GM18873 (cell line): ENCODE measurements around the gene DPPA4.

Source experiments
- ATAC-seq: cut with Tn5 transposase; IDR thresholded peaks from one replicate; pipeline ENCODE4 v1.9.1; 2021; ENCODE audit warnings: mild to moderate bottlenecking, moderate library complexity, moderate number of reproducible peaks; ENCODE audit not compliant: unreplicated experiment, low FRiP score

The DPPA4 gene

DNA sequence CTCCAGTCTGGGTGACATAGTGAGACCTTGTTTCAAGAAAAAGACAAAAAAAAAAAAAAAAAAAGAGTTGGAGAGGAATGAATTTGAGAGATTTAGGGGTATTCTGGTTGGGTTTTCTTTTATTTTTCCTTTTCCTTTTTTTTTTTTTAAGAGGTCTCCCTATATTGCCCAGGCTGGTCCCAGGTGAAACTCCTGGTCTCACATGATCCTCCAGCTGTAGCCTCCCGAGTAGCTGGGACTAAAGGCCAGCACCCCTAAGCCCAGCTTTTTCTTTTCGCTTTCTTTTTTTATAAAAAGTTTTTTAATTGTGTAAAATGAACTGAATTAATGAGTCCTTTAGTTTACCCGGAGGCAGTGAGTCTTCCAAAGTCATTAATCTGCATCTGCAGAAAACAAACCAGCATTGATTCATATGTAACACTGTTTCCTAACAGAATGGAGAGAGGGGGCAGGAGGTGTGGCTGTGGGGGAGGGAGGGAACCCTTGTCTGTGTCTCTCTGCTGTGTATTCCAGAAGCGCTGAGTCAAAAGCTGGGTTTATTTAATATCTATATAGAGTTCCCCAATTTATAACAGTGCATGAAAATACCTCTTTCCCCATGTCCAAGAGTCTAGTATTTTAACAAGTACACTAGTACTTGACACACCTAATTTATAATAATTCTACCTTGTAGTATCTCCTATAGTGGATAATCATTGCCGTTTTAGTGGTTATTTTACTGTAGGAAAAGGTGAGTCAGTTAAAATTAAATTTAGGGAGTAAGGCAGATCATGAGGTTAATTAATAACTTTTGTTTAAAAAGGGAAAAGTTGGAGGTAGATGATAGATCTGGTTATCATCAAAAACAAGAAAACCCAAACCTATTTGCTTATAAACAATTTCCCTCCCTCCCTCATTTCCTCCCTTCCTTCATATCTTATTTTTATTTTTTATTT, 2.6 kb upstream of the DPPA4 start:
- no peak for ATAC-seq

DNA sequence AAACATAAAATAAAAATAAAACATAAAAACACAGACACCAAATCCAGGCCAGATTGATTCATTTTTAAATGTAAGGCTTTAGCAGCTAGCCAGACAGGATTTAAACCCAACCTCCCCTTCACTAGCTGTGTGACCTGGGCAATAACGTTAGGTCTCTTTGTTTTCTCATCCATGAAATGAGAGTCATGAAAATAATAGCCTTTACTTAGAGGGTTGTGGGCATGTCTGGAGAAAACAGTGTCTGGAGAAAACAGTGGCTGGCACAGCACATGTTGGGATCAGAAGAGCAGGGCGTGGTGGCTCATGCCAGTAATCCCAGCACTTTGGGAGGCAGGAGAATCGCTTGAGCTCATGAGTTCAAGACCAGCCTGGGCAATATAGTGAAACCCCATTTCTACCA, 1.9 kb upstream of the DPPA4 start:
- ATAC-seq, result no peak

DNA sequence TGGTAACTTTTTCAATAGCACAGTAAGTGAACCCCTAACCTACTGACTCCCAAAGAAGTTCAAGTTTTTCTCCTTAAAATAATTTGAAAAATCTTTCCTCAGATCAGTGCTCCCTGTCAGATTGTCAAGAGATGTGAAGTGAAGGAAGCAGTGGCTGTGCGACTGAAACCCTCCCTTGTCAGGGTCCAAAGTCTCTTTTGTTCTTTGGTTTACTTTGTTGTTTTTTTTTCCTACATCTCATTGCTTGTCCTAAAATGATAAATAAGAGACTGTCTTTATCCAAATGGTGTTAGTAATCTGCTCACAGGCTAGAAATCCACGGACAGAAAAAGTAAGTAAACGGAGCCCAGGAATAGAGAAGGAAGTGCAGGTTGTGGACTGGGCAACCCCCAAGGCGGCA, 976 bp upstream of the DPPA4 start:
- no peak for ATAC-seq

DNA sequence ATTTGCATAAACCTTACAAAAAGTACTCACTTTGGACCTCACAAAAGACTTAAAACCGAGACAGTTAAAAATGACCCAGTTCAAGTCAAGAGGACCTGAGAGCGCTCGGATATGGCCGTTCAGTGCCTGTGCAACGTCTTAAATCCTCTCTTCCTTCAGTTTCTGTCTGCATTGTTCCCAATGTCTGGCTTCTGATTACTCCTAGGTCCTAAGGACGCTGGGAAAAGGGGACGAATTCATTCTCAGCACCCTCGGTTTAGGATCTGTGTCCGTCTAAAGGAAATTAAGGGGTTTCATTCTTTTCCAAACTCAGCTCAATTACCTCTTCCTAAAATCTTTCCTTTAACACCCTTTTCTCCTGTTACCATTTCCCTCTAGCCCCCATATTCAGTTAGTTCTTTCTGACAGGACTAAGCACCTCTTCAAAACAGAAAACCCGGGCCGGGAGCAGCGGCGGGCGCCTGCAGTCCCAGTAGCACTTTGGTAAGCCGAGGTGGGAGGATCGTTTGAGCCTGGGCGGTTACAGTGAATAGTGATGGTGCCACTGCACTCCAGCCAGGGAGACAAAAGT, 970 bp downstream of the DPPA4 start:
- ATAC-seq, result no peak

DNA sequence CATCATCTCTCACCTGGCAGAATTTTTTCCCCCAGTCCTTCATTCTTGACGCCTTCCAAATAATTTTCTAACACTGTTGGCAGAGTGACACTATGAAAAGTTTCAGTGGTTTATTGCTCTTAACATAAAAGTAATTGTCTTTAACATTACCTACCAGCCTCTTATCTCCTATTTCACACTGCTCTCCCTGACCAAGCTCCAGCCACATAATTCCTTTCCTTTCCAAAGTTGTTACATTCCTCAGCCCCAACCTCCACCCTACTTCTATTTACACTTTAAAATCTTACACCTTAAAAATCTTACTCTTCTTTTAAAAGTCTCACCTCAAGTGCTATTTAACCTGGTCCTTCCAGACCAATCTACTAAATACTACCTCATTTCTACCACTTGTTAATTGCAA, 2.8 kb downstream of the DPPA4 start:
- no peak for ATAC-seq

DNA sequence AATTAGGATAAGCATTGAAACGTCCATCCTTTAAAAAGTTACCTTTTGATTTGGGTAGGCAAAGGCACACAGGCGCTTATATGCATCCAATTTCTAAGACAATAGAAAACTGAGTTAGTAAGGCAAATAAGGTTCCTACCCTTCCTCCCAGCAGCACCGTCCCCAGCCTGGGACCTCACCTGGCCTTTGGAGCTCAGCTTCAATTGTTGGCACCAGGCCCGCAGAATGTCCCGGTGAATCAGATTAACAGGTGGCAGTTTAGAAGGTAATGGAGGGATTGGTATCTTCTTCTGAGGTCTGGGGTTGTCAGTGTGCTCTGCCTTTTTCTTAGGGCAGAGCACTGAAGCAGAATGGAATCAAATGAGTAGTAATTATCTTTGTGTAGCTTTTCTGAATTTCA, 5.7 kb downstream of the DPPA4 start:
- ATAC-seq, result no peak

DNA sequence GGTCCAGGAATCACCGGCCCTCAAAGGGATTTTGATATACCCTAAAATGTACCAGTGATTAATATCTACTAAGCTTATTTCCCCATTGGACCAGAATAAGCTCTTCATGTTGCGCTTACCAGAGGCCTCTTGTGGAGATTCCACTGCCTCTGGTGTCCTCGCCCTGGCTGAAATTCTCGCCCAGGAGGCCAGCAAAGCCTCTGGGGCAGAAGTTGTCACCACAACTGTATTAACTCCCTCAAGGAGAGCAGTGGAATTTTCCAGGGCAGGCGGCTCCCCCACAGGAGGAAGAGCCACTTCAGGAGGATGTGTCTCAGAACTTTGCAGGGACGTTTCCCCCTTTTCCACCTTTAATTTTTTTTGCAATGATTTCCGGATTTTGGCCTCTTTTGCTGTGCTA, 6.9 kb downstream of the DPPA4 start:
- no peak for ATAC-seq

DNA sequence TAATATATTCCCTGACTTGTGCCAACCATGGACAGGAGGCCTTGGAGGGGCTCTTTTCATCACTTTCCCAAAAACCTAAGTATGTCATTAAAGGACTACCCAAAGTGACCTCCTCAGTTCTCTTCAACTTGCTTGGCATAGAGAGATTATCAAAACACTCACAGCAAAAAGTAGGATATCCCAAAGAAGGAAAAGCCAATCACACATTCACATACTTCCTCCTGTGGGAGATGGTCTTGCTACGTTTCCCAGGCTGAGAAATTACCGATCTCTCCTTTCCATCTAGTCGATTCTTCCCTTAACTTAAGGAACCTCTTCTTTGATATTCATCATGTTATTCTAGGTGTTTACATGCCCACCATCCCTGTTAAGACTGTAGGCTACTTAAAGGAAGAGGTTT, 9.1 kb downstream of the DPPA4 start:
- ATAC-seq, result no peak

DNA sequence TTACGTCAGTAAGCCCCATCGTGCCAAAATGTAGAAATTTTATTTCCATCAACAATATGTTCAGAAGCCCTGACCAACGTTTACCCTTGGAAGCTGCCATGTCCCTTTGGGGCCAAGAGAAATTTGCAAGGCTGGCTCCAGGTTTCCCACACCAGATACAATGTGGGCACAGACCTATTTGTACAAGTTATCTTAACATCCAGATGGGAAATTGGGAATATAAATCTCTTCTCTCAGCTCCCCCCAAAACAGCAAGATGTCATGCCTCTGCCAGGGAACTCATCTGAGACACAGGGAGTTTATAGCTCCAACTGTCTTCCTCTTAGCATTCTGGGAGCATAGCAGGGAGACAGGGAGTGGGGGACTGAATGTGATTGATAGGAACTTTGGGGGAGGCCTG, 11.7 kb downstream of the DPPA4 start:
- no peak for ATAC-seq

DNA sequence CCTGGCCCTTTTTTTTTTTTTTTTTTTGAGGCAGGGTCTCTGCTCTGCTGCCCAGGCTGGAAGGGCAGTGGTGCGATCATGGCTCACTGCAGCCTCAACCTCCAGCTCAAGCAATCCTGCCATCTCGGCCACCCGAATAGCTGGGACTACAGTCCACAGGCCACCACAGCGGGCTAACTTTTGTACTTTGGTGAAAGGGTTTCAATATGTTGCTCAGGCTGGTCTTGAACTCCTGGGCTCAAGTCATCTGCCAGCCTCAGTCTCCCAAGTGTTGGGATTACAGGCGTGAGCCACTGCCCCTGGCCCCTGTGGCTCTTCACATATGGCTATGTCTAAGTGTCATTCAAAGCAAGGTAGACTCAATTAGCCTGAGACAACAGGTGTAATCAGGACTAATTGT, 12.2 kb downstream of the DPPA4 start:
- no peak for ATAC-seq

DNA sequence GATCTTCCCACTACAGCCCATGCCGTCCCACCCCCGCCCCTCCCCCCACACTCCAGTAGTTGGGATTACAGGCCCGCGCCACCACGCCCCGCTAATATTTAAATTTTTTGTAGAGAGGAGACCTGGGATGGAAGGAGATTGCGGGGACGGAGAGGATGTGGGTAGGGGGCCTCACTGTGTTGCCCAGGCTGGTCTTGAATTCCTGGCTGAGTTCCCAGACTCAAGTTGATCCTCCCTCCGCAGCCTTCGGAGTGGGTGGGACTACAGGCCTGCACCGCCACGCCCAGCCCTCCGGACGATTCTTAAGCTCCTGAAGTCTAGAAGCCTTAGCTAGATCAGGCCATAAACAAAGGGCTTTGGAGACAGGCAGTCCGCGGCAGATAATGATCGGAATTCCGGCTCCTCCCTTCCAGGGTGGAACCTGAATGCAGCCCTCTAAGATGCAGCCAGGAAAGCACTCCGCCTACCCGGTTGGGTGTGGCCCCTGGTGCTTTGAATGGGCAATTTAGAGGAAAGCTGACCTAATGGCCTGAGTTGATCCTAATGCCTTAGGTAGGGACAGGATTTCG, 21.1 kb downstream of the DPPA4 start, which contains the start of gene DPPA2:
Gene DPPA2 (minus strand): TSS at position 356 of the 569 bp plus-strand sequence. CDS start 1,975 bp downstream, outside the sequence.
- ATAC-seq, result no peak

DNA sequence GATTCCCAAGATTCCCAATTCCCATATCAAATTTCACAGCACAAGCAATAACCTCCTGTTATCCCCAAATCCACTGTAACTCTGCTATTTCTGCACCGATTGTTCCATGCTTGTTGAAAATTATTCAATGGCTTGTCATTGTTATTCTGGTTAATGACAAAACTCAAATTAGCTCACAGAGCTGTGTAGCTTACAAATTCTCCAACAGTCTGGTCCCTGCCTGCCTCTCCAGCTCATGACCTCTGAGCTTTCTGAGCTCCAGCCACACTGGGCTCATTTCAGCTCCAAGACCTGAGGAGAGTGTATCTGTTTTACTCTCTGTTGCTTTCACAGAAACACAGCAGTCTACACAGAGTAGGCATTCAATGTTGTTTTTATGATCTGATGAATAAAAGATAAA, 24.3 kb downstream of the DPPA4 start:
- ATAC-seq, result no peak

DNA sequence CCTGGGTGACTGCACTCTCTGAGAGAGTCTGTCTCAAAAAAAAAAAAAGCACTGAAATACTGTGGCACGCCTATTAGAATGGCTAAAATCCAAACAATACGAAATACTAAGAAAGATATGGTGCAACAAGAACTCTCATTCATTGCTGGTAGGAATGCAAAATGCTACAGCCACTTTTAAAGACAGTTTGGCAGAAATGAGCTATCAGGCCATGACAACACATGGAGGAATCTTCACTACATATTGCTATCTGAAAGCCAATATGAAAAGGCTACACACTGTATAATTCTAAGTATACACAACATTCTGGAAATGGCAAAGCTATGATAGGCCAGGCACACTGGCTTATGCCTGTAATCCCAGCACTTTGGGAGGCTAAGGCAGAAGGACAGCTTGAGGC, 39.9 kb downstream of the DPPA4 start:
- ATAC-seq, result no peak

DNA sequence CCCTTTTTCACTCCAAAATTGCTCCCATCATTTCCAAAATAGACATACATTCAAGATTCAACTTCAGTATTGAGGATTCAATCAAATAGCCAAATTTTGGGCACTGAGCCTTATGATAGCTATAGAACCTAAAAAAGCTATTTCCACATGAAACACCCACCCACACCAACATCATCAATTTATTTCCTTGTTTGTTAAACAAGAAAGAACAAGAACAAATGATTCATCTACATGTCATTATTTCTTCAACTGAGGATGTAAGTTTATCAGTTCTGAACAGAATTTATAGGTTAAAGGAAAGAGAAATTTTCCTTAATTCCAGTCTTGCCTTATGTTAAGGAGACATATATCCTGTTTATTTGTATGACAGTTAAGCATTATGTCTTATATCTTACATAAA, 53.3 kb downstream of the DPPA4 start:
- no peak for ATAC-seq

DNA sequence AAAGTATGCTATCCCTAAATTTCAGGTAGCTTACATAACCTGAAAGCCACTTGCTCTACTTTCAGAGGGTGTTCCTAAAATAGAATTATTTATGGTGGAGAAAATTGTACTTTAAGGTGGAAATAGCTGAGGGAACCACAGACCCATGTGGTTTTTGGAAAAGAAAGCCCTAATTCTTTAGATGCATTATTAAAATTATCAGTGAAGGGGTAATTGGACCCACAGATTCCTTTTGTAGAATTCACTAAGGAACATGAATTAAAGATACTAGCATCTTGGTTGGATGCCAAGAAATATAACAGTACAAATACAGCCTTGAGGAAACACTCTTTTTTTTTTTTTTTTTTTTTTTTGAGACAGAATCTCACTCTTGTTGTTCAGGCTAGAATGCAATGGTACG, 58.8 kb downstream of the DPPA4 start:
- ATAC-seq, result no peak

DNA sequence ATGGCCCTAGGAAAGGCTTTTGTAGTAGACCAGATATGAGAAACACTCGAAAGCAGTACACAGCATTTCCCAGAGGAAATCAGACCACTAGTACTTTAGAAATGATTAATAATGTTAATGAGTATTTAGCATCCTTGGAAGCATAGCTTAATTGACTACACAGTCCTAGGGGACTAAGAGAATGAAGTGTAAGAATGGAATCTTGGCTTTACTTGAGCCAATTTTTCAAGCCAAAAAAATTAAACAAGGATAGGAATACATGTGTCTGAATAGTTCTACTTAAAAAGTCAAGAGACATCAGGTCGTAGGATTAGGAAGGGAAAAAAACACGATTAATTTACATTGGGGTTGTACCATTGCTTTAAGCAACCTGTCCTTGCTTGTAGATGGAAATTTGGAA, 59.2 kb downstream of the DPPA4 start:
- ATAC-seq, result no peak
